Coronary artery (tissue), 2 donors: Measurements from ENCODE around the gene RASSF3.
A peak's percentile ranks its signal among the peaks of the same experiment; 100 is the strongest.

ENCODE experiments used
- DNase-seq: peaks from one replicate; pipeline ENCODE4 v3.0.0-alpha.2; 2017; ENCODE audit warnings: low spot score
- H3K27ac ChIP-seq, 2 donors: fragments of 200-600 bp; sonication (generic); one replicate each; pipeline ENCODE4 v1.5.1; 2016 to 2019
- H3K4me3 ChIP-seq: fragments of 200-600 bp; sonication (generic); 2 replicates; pipeline ENCODE4 v1.5.1; 2016; ENCODE audit warnings: mild to moderate bottlenecking, moderate library complexity
- CTCF ChIP-seq: fragments of 200-600 bp; sonication (generic); IDR thresholded peaks from one replicate; pipeline ENCODE4 v1.5.1; 2019; ENCODE audit warnings: antibody characterized with exemption

RASSF3 gene

GRCh38 chr12:64610079-64610659, at the start of gene RASSF3:
TSS of gene RASSF3 (plus strand) at chr12:64610495. CDS start at chr12:64610633, 138 bp downstream.
- Histone ChIP-seq H3K4me3 (peak within 1 kb of the TSS; percentile 94), H3K27ac (peak within 1 kb of the TSS; percentile 91 to 95)
- DNase-seq: peak; percentile 84
- no peak for TF ChIP-seq CTCF

DNA sequence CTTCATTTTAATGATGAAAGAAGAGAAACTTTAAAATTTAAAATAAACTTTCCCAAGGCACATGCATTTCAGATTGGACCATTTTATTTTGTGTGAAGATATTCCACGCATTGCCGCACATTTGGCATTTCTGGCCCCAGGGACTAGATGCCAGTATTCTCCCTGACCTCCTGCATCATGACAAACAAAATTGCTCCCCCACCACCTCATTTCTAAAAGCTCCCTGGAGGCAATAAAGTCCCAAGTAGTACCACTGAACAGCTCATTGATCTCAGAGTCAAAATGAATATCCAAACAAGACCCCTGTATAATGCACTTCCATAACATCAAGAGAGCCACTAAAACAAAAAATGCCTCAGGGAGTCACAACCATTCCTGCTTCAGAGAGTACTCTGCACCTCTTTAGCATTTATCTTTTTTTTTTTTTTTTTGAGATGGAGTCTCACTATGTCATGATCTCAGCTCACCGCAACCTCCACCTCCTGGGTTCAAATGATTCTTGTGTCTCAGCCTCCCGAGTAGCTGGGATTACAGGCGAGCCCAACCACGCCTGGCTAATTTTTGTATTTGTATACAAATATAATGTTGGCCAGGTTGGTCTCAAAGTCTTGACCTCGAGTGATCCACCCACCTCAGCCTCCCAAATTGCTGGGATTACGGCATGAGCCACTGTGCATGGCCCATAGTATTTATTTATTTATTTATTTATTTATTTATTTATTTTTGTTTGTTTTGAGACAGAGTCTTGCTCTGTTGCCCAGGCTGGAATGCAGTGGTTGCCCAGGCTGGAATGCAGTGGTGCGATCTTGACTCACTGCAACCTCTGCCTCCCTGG, 48.8 kb upstream of the RASSF3 start:
- no peak overlapping the region for H3K27ac ChIP-seq
- no peak for TF ChIP-seq CTCF
- H3K4me3 ChIP-seq: no peak overlapping the region
- DNase-seq: no peak

DNA sequence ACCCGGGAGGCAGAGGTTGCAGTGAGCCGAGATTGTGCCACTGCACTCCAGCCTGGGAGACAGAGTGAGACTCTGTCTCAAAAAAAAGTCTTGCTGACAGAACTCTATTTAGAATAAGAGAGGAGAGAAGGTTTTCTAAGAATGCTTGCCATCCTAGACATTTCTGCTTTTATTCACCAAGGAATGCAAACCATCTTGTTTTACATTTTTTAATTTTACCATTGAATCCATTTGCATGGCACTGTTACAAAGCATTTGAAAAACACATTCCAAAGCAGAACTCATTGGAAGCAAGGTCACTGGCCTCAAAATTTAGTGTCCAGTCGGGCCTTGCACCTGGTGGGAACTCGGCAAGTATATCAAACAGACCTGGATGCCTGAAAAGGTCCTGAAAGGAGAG, 44.2 kb upstream of the RASSF3 start:
- Histone ChIP-seq H3K27ac (no peak overlapping the region), H3K4me3 (no peak overlapping the region)
- no peak for DNase-seq
- TF ChIP-seq CTCF: no peak

DNA sequence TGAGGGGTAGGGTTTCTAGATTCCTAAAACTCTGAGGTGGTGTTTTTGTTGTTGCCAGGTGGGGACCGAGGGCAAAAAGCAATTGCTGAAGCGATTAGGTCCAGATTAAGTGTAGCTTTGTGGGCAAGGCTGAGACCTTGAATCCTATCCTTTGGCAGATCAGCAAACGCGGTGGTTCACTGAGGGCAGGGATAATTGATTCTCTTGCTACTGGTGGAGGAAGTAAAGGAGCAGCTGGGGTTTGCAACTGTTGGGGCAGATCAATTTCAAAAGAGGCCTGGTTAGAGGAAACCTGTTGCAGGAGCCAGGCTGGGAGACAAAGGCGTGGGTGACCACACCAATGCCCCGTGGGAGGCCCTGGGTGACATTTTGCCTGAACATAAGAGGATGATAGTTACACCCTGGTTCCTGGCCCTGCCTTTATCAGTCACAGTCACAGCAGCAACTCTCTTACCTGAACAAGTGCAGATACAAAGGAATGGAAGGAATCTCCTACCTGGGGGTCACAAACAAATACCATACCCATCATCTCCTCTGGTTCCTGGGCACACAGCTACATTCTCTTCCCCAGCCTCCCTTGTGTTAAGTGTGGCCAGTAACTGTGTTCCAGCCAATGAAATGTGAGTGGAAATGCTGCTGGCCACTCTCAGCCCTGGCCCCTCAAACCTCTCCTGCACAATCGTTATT, 43.3 kb upstream of the RASSF3 start:
- H3K4me3 ChIP-seq: no peak overlapping the region
- no peak for TF ChIP-seq CTCF
- DNase-seq: no peak
- no peak overlapping the region for H3K27ac ChIP-seq

DNA sequence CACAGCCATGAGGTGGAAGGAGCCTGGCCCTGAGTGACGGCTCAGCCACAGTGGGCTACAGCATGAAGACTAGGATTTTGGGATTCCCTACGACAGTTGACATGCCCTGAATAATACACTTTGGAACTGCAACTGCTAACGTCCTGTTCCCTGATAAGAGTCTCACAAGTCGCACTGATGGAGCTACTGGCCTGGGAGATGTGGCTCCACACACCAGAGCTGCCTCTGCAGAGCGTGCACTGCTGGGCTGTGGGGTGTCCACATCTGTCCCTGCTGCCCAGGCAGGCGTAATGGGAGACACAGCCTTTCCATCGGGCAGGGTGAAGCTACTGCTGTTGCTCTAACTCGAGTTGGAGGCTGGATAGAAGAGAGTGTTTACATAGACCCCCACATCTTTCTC, 42.7 kb upstream of the RASSF3 start:
- no peak for DNase-seq

DNA sequence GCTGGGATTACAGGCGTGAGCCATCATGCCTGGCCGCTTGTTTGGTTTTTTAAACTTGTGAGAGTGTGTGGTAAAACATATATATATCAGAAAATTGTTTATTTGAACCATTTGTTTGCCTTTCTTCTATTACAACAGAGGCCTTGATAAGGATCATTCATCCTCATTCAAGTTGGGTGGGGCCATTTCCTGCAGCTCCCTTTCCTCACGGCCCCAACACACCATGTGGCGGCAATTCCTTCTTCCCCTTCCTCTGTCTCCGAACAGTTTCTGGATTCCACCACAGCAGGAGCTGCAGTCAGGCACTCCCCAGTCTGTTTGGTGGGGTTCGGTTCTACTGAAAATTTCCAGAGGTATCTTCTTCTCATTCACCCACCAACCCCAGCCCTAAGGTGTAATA, 42.0 kb upstream of the RASSF3 start:
- DNase-seq: no peak
- H3K4me3 ChIP-seq: no peak overlapping the region
- no peak overlapping the region for H3K27ac ChIP-seq
- no peak for TF ChIP-seq CTCF

More for the DNA sequence above, 42.7 kb upstream of the RASSF3 start:
- Histone ChIP-seq H3K27ac (no peak overlapping the region), H3K4me3 (no peak overlapping the region)
- TF ChIP-seq CTCF: no peak
